GM12891 (cell line): Measurements from ENCODE around the gene RFFL.
"Not testable (repeated sequence)": the region's sequence is repeated elsewhere in the genome, so short reads cannot be mapped to it uniquely, and the experiment has no call there.

Experiments
- DNase-seq: peaks from one replicate; pipeline ENCODE4 v3.0.0; 2011; ENCODE audit warnings: low spot score; ENCODE audit not compliant: insufficient read length
- FAIRE-seq: peaks from 2 replicates; lab custom pipeline; 2011; peaks lifted over from hg19 to GRCh38; lab: Jason Lieb, UNC
- PAX5 ChIP-seq: IDR thresholded peaks from 2 replicates; pipeline ENCODE4 v1.6.1; 2011; ENCODE audit warnings: low read length, moderate library complexity, mild to moderate bottlenecking; ENCODE audit not compliant: insufficient read depth, severe bottlenecking
- POLR2A ChIP-seq: IDR thresholded peaks from 2 replicates; pipeline ENCODE4 v1.6.1; 2011; ENCODE audit warnings: low read depth, low read length, control low read depth
- POLR2AphosphoS5 ChIP-seq: IDR thresholded peaks from 2 replicates; pipeline ENCODE4 v1.6.1; 2011; ENCODE audit warnings: low read depth, low read length, control low read depth
- POU2F2 ChIP-seq: IDR thresholded peaks from 2 replicates; pipeline ENCODE4 v1.6.1; 2011; ENCODE audit warnings: low read depth, mild to moderate bottlenecking, control low read depth, low read length, moderate library complexity
- SPI1 ChIP-seq: IDR thresholded peaks from 2 replicates; pipeline ENCODE4 v1.6.1; 2011; ENCODE audit warnings: low read depth, low read length, control low read depth
- TAF1 ChIP-seq: IDR thresholded peaks from 2 replicates; pipeline ENCODE4 v1.6.1; 2011; ENCODE audit warnings: low read depth, low read length, control low read depth

The RFFL gene

GRCh38 chr17:35018814-35019213 is 44.7 kb downstream of the RFFL start:
- FAIRE-seq (no peak), DNase-seq (no peak)
- TF ChIP-seq PAX5: no peak
- TF ChIP-seq SPI1: no peak
- TF ChIP-seq POLR2AphosphoS5: no peak
- no peak for TF ChIP-seq TAF1
- no peak for TF ChIP-seq POLR2A
- no peak for TF ChIP-seq POU2F2

- TF ChIP-seq POLR2A: no peak
- TF ChIP-seq SPI1: no peak
- TF ChIP-seq PAX5: no peak
- no peak for TF ChIP-seq TAF1
- no peak for TF ChIP-seq POU2F2
- DNase-seq (no peak), FAIRE-seq (no peak)
Observed at GRCh38 chr17:35017021-35017420, 46.5 kb downstream of the RFFL start.

GRCh38 chr17:35016369-35016768 is 47.1 kb downstream of the RFFL start:
- TF ChIP-seq PAX5 (no peak), SPI1 (no peak), POLR2AphosphoS5 (no peak), POLR2A (no peak), POU2F2 (no peak), TAF1 (no peak)
- no peak for FAIRE-seq
- DNase-seq: no peak

GRCh38 chr17:35011671-35012216 is 51.8 kb downstream of the RFFL start:
- FAIRE-seq (no peak), DNase-seq (no peak)
- TF ChIP-seq POLR2AphosphoS5 (no peak), POLR2A (no peak), TAF1 (no peak), POU2F2 (no peak), PAX5 (no peak)

GRCh38 chr17:35010093-35010492 is 53.4 kb downstream of the RFFL start:
- no peak for DNase-seq
- FAIRE-seq: no peak
- no peak for TF ChIP-seq TAF1
- no peak for TF ChIP-seq SPI1
- TF ChIP-seq PAX5: no peak
- no peak for TF ChIP-seq POLR2AphosphoS5
- no peak for TF ChIP-seq POLR2A
- no peak for TF ChIP-seq POU2F2

- no peak for TF ChIP-seq SPI1
- 0 out of 2 replicates have a peak, but pooled peaks have one; percentile 6 for TF ChIP-seq POLR2A
- no peak for FAIRE-seq
- no peak for DNase-seq
Observed at GRCh38 chr17:35006961-35007360, 56.5 kb downstream of the RFFL start.

GRCh38 chr17:35006345-35006744 is 57.2 kb downstream of the RFFL start:
- DNase-seq: no peak
- FAIRE-seq: no peak
- TF ChIP-seq SPI1: no peak
- no peak for TF ChIP-seq POU2F2
- no peak for TF ChIP-seq PAX5
- 0 out of 2 replicates have a peak, but pooled peaks have one; percentile 10 for TF ChIP-seq POLR2A
- 0 out of 2 replicates have a peak, but pooled peaks have one; percentile 21 for TF ChIP-seq POLR2AphosphoS5
- TF ChIP-seq TAF1: no peak

- DNase-seq (no peak), FAIRE-seq (no peak)
- TF ChIP-seq POLR2A (peak; percentile 42; the same call in 1 of the 2 replicates), TAF1 (no peak)
Observed at GRCh38 chr17:35003778-35004177, 59.7 kb downstream of the RFFL start.

- FAIRE-seq: no peak
- TF ChIP-seq TAF1 (no peak), POLR2A (no peak), PAX5 (no peak), POLR2AphosphoS5 (no peak), SPI1 (no peak), POU2F2 (no peak)
- no peak for DNase-seq
Observed at GRCh38 chr17:35002876-35003551, 60.5 kb downstream of the RFFL start.

GRCh38 chr17:35001549-35001948 is 62.0 kb downstream of the RFFL start:
- TF ChIP-seq POLR2A (no peak), SPI1 (no peak), TAF1 (no peak), POU2F2 (no peak), POLR2AphosphoS5 (no peak), PAX5 (no peak)
- FAIRE-seq: no peak
- no peak for DNase-seq

GRCh38 chr17:35000965-35001364 is 62.5 kb downstream of the RFFL start:
- not testable (repeated sequence) for DNase-seq, FAIRE-seq
